Panc1 (cell line): ENCODE results near the gene ATP13A4. TPM values are rescaled to one million over a fixed set of nuclear protein-coding genes. Genes with fewer than 3 reads are reported as not detected.

Source experiments
- ATAC-seq: fragments of 200-7000 bp; cut with Tn5 transposase; 2 replicates; pipeline ENCODE4 v1.9.1; 2020; ENCODE audit warnings: mild to moderate bottlenecking, moderate library complexity
- BruUV-seq: library from RNA; stranded (reverse); fragments of 400-500 nt; replicated peaks from 2 replicates; lab custom pipeline; 2021; lab: Mats Ljungman, UMichigan
- CTCF ChIA-PET: fragments of 300-600 bp; sonication (Branson Sonifier 250); formaldehyde crosslinking; loops from one replicate; lab custom pipeline; 2022; ENCODE audit warnings: antibody characterized with exemption; lab: Charles Lee
- POLR2A ChIA-PET: fragments of 300-600 bp; sonication (Branson Sonifier 250); formaldehyde crosslinking; loops from one replicate; lab custom pipeline; 2022; ENCODE audit warnings: antibody characterized with exemption; lab: Charles Lee
- DNase-seq: peaks from one replicate; pipeline ENCODE4 v3.0.0-alpha.2; 2010; ENCODE audit warnings: low read depth, low spot score
- H3K27ac ChIP-seq: 2 replicates; pipeline ENCODE4 v1.5.1; 2011; ENCODE audit warnings: mild to moderate bottlenecking, low read length, inconsistent platforms
- H3K27me3 ChIP-seq: fragments of 200-500 bp; sonication (Bioruptor generic); 2 replicates; pipeline ENCODE4 v1.6.0; 2014; ENCODE audit warnings: low read length, inconsistent platforms; ENCODE audit not compliant: control insufficient read depth, insufficient read depth
- H3K36me3 ChIP-seq: fragments of 200-500 bp; sonication (Bioruptor generic); 2 replicates; pipeline ENCODE4 v1.5.1; 2014; ENCODE audit warnings: inconsistent platforms, mild to moderate bottlenecking, low read length, moderate library complexity; ENCODE audit not compliant: control insufficient read depth, insufficient read depth
- H3K4me1 ChIP-seq: 2 replicates; pipeline ENCODE4 v1.5.1; 2011; ENCODE audit warnings: inconsistent platforms, mild to moderate bottlenecking, low read length, moderate library complexity; ENCODE audit not compliant: control insufficient read depth, insufficient read depth
- H3K4me3 ChIP-seq, 2 experiments: 2 replicates each; pipeline ENCODE4 v1.5.1; 2011 to 2012; ENCODE audit warnings: low read depth in 2 of 2, low read length in 2 of 2, mild to moderate bottlenecking in 2 of 2, inconsistent platforms in 1 of 2, moderate library complexity in 1 of 2
- H3K9me3 ChIP-seq: fragments of 200-500 bp; sonication (Bioruptor generic); 2 replicates; pipeline ENCODE4 v1.5.1; 2014; ENCODE audit warnings: low read depth, mild to moderate bottlenecking, inconsistent platforms, low read length, moderate library complexity; ENCODE audit not compliant: control insufficient read depth, insufficient read depth
- CTCF ChIP-seq: fragments of 450-650 bp; IDR thresholded peaks from 2 replicates; pipeline ENCODE4 v1.5.1; 2017; ENCODE audit warnings: mild to moderate bottlenecking
- POLR2AphosphoS5 ChIP-seq: IDR thresholded peaks from 2 replicates; pipeline ENCODE4 v1.6.1; 2012; ENCODE audit warnings: mild to moderate bottlenecking, low read depth, low read length, moderate library complexity
- SIN3A ChIP-seq: IDR thresholded peaks from 2 replicates; pipeline ENCODE4 v1.6.1; 2012; ENCODE audit warnings: low read depth, mild to moderate bottlenecking, low read length, moderate library complexity, borderline replicate concordance; ENCODE audit not compliant: insufficient read depth
- TCF7L2 ChIP-seq: IDR thresholded peaks from 2 replicates; pipeline ENCODE4 v1.6.1; 2011; ENCODE audit warnings: mild to moderate bottlenecking, low read depth, low read length, inconsistent platforms
- in situ Hi-C: cut with HindIII; loops from 2 replicates; pipeline ENCODE4 v1.10.0; 2016; ENCODE audit warnings: low sequenced_read_pairs, low pct_unique_long_range_greater_than_20kb
- intact Hi-C: fragments of 100-400 bp; cut with micrococcal nuclease; formaldehyde crosslinking; loops from one replicate; pipeline ENCODE4 v1.10.0; 2022; ENCODE audit not compliant: unreplicated experiment
- total RNA-seq: library from RNA; stranded (reverse); gene quantifications from one replicate; pipeline ENCODE4 v1.2.1, GENCODE V29; 2021; ENCODE audit not compliant: unreplicated experiment
- TF ChIP-seq, protein P1 (sequence below), 2 experiments: IDR thresholded peaks; 2 replicates each; pipeline ENCODE4 v1.6.1; 2011 to 2012; ENCODE audit warnings: low read depth in 2 of 2, control low read depth in 1 of 2, low read length in 1 of 2, mild to moderate bottlenecking in 1 of 2, moderate library complexity in 1 of 2; ENCODE audit not compliant: insufficient read depth in 1 of 2

ATP13A4 gene
- total RNA-seq, 1 experiment from 2014 or later, result not detected

DNA sequence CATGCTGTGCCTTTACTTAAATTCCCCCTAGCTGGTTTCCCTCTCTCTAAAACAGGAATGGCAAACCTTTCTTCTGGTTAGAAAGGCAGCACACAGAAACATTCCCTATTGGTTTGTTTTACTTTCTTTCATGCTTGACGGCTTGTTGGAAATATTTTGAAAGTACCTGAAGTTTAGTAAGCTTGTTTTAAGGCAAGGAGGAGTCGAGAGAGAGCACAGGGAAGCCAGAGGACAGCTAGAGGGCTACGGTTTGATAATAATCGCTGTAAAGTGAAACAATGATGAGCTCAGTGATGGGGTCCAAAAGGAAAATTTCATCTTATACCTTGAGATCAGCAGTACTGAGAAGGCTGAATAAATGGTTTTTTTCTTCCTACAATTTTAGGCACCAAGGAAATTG is 64.1 kb downstream of the ATP13A4 start:
- POLR2A ChIA-PET, result no interaction called here
- in situ Hi-C loops, result no loop called here
- CTCF ChIA-PET, result no interaction called here
- DNase-seq (no peak), ATAC-seq (no peak)
- H3K4me3 ChIP-seq, result no peak overlapping the region
- no peaks in the 10 kb centered on the region for H3K9me3 ChIP-seq
- no peak overlapping the region for H3K27ac ChIP-seq
- H3K27me3 ChIP-seq, result peaks cover 3% of the 10 kb centered on the region; the same call in 1 of the 2 replicates
- intact Hi-C loops, result no loop called here
- no peaks in the 10 kb centered on the region for H3K36me3 ChIP-seq
- TF ChIP-seq, protein P1, sequence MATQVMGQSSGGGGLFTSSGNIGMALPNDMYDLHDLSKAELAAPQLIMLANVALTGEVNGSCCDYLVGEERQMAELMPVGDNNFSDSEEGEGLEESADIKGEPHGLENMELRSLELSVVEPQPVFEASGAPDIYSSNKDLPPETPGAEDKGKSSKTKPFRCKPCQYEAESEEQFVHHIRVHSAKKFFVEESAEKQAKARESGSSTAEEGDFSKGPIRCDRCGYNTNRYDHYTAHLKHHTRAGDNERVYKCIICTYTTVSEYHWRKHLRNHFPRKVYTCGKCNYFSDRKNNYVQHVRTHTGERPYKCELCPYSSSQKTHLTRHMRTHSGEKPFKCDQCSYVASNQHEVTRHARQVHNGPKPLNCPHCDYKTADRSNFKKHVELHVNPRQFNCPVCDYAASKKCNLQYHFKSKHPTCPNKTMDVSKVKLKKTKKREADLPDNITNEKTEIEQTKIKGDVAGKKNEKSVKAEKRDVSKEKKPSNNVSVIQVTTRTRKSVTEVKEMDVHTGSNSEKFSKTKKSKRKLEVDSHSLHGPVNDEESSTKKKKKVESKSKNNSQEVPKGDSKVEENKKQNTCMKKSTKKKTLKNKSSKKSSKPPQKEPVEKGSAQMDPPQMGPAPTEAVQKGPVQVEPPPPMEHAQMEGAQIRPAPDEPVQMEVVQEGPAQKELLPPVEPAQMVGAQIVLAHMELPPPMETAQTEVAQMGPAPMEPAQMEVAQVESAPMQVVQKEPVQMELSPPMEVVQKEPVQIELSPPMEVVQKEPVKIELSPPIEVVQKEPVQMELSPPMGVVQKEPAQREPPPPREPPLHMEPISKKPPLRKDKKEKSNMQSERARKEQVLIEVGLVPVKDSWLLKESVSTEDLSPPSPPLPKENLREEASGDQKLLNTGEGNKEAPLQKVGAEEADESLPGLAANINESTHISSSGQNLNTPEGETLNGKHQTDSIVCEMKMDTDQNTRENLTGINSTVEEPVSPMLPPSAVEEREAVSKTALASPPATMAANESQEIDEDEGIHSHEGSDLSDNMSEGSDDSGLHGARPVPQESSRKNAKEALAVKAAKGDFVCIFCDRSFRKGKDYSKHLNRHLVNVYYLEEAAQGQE (IDR thresholded peaks at IDR 0.05; ENCODE audit: insufficient read depth in 1 of 2, low read depth in 2 of 2, low read length in 1 of 2), result no peak
- TF ChIP-seq SIN3A (no peak), POLR2AphosphoS5 (no peak), CTCF (no peak), TCF7L2 (no peak)
- BruUV-seq, result no TSS peak
- no peaks in the 10 kb centered on the region for H3K4me1 ChIP-seq

DNA sequence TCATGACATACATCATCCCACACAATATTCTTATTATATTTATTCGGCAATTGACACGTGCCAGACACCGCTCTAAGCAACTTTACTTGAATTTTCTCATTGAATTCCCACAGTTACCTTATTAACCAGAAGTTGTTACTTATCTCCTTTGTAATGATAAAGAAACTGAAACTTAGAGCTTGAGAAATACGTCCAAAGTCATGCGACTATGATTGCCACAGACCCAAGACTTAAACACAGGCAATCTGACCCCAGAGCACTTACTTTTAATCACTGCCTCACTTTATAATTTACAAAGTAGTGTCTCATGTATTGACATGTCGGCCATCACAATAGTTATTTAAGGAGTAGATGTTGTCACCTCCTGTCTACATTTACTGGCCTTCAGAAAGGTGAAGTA is 64.7 kb downstream of the ATP13A4 start:
- no TSS peak for BruUV-seq

More for the DNA sequence above, 64.7 kb downstream of the ATP13A4 start:
- ATAC-seq (no peak), DNase-seq (no peak)
- ChIA-PET CTCF (no interaction called here), POLR2A (no interaction called here)
- TF ChIP-seq CTCF (no peak), POLR2AphosphoS5 (no peak), SIN3A (no peak), TCF7L2 (no peak)
- TF ChIP-seq, protein P1 (IDR thresholded peaks at IDR 0.05; ENCODE audit: insufficient read depth in 1 of 2, low read depth in 2 of 2, low read length in 1 of 2), result no peak
- intact Hi-C loops (no loop called here), in situ Hi-C loops (no loop called here)
- H3K36me3 ChIP-seq, result no peaks in the 10 kb centered on the region
- no peak overlapping the region for H3K27ac ChIP-seq
- no peak overlapping the region for H3K4me3 ChIP-seq
- H3K4me1 ChIP-seq, result no peaks in the 10 kb centered on the region
- peaks cover 3% of the 10 kb centered on the region; the same call in 1 of the 2 replicates for H3K27me3 ChIP-seq
- no peaks in the 10 kb centered on the region for H3K9me3 ChIP-seq
